ENCODE data around the gene HAP1.

DNA sequence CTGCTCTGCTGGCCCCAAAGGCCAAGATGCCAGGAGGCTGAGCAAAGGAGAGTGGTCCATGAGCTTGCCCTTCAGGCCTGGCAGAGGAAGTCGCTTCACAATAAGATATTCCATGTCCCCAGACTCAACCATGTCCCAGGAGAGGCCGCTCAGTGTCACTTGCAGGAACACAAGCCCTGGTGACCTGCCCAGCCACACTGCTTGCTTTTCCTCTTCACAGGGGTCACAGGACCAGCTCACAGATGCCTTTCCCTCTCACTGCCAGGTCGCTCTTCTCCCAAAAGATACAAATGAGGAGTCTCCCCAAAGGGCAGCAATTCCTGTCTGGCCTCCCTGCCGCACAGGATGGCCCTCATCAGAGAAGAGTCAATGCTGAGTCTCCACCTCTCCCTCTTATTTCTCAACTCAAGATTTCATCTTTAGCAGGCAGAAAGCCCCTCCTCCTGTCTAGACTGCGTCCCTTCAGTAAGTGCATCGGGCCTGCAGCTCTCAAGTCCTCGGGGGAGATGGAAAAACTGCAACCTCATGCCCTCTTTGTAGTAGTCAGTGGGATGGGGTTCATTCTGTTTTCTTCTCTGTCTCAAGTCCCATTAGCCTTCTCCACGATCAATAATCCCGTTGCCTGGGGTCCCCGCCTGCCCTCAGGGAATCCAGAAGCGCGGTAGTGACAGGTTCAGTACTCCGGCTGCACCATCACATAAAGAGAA, 47.1 kb upstream of the HAP1 start:
- TF ChIP-seq, protein P1, sequence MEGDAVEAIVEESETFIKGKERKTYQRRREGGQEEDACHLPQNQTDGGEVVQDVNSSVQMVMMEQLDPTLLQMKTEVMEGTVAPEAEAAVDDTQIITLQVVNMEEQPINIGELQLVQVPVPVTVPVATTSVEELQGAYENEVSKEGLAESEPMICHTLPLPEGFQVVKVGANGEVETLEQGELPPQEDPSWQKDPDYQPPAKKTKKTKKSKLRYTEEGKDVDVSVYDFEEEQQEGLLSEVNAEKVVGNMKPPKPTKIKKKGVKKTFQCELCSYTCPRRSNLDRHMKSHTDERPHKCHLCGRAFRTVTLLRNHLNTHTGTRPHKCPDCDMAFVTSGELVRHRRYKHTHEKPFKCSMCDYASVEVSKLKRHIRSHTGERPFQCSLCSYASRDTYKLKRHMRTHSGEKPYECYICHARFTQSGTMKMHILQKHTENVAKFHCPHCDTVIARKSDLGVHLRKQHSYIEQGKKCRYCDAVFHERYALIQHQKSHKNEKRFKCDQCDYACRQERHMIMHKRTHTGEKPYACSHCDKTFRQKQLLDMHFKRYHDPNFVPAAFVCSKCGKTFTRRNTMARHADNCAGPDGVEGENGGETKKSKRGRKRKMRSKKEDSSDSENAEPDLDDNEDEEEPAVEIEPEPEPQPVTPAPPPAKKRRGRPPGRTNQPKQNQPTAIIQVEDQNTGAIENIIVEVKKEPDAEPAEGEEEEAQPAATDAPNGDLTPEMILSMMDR (IDR thresholded peaks at IDR 0.05), result no peak
- TF ChIP-seq POLR2A (IDR thresholded peaks at IDR 0.05), result no peak
